ENCODE results near the gene EML4.

Gene EML4

GRCh38 chr2:42219160-42219559 lies 50.0 kb downstream of the EML4 start:
- CTCF ChIA-PET: interaction anchor here (1.1 kb wide), 1 partner anchor 124 kb away, joined by 3 read pairs; no protein-coding TSS in a partner anchor
- DNase-seq (ENCODE audit: extremely low spot score): no peak
- POLR2A ChIA-PET: no interaction called here
- TF ChIP-seq, protein P1, sequence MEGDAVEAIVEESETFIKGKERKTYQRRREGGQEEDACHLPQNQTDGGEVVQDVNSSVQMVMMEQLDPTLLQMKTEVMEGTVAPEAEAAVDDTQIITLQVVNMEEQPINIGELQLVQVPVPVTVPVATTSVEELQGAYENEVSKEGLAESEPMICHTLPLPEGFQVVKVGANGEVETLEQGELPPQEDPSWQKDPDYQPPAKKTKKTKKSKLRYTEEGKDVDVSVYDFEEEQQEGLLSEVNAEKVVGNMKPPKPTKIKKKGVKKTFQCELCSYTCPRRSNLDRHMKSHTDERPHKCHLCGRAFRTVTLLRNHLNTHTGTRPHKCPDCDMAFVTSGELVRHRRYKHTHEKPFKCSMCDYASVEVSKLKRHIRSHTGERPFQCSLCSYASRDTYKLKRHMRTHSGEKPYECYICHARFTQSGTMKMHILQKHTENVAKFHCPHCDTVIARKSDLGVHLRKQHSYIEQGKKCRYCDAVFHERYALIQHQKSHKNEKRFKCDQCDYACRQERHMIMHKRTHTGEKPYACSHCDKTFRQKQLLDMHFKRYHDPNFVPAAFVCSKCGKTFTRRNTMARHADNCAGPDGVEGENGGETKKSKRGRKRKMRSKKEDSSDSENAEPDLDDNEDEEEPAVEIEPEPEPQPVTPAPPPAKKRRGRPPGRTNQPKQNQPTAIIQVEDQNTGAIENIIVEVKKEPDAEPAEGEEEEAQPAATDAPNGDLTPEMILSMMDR (IDR thresholded peaks at IDR 0.05; ENCODE audit: control extremely low read depth, extremely low read depth, low read depth, missing control alignments): no peak

GRCh38 chr2:42220566-42220965 lies 51.4 kb downstream of the EML4 start:
- DNase-seq (ENCODE audit: extremely low spot score): no peak
- TF ChIP-seq, protein P1 (IDR thresholded peaks at IDR 0.05; ENCODE audit: control extremely low read depth, extremely low read depth, low read depth, missing control alignments): no peak
- ChIA-PET POLR2A (no interaction called here), CTCF (interaction anchor here (0.8 to 1.8 kb wide), 10 partner anchors 9 to 351 kb away, joined by 3 to 11 read pairs (median 4); no protein-coding TSS in a partner anchor)

DNA sequence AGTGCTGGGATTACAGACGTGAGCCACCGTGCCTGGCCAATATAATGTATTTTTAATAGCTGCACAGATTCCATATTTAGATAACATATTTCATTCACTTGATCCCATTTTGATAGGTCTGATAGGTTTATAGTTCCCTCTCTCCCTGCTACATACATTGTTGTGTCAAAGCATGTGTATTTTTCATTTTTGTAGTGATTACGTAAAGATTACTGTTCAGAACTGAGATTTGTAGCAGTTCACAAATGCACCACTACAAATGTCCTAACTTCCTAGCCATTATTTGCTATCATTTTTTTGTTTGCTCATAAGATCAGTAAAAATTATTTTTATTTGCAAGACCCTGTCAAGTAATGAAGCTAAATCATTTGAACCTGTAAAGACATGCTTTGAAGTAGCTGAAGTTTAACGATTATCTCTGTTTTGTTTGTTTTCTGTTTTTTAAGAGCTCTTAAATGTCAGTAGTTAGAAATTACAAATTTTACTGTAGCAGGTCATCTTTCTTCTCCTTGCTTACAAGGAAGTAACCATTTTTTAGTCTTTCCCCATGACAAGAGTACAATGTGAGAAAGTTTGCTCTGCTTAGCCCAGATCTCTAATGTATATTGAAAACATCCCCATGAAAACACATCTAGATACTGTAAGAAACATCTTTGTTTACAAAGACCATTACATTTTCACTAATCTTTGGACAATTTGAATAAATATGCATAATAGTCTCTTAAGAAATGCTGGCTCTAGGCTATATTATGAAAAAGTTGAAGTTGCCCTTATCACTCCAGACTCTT lies 54.1 kb downstream of the EML4 start:
- DNase-seq (ENCODE audit: extremely low spot score): no peak
- TF ChIP-seq, protein P1 (IDR thresholded peaks at IDR 0.05; ENCODE audit: control extremely low read depth, extremely low read depth, low read depth, missing control alignments): no peak
- CTCF ChIA-PET: interaction anchor here (1.6 kb wide), 1 partner anchor 9 kb away, joined by 10 read pairs; no protein-coding TSS in a partner anchor
- POLR2A ChIA-PET: no interaction called here

DNA sequence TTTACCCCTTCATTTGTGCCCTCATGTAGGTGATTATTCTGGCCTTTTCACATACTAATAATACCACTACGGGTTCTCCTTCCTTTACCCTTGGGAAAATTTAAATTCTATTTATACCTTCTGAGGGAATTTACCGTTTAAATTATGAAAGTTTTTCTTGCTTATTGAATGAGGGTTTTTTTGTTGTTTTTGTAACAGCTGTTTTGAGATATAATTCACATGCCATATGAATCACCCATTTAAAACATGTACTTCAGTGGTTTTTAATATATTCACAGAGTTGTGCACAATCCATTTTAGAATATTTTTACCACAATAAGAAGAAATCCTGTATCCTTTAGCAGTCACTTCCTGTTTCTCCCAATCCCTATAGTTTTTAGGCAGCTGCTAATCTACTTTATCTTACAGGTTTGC lies 54.7 kb downstream of the EML4 start:
- TF ChIP-seq, protein P1 (IDR thresholded peaks at IDR 0.05; ENCODE audit: control extremely low read depth, extremely low read depth, low read depth, missing control alignments): no peak
- CTCF ChIA-PET: interaction anchor here (1.6 kb wide), 1 partner anchor 10 kb away, joined by 10 read pairs; no protein-coding TSS in a partner anchor
- DNase-seq (ENCODE audit: extremely low spot score): no peak
- POLR2A ChIA-PET: no interaction called here

DNA sequence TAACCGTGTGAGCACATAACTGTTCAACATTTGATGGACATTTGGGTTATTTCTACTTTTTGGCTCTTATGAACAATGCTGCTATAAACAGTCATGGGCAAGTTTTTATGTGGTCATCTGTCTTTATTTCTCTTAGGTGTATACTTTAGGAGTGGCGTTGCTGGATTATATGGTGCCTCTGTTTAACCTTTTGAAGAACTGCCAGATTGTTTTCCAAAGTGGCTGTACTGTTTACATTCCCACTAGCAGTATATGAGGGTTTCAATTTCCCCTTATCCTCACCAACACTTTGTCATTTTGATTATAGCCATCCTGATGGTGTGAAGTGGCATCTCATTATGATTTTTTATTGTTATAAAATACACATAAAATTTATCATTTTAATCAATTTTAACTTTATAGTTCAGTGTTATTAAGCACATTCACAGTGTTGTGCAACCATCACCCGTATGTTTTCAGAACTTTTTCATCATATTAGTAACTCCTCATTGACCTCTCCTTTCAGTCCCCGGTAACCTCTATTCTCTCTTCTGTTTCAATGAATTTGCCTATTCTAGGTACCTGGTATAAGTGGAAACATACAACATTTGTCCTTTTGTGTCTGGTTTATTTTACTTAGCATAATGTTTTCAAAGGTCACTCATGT lies 55.4 kb downstream of the EML4 start:
- CTCF ChIA-PET: no interaction called here
- TF ChIP-seq, protein P1 (IDR thresholded peaks at IDR 0.05; ENCODE audit: control extremely low read depth, extremely low read depth, low read depth, missing control alignments): no peak
- POLR2A ChIA-PET: no interaction called here
- DNase-seq (ENCODE audit: extremely low spot score): no peak

DNA sequence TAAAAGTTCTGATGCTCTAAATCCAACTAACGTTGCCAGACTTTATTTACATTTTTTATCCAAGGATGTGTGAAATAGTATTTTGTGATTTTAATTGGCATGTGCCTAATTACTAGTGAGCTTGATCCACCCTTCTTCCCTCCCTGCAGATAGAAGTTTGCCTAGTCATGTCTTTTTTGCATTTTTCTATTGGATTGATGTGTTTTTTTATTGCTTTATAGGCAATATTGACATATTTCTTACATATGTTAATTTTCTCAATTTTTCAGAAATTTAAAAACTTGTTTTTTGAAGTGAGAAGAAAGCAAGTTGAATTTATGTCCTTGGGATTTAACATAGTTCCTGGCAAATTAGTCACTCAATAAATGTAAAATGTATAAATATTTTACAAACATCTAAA lies 56.4 kb downstream of the EML4 start:
- ChIA-PET CTCF (no interaction called here), POLR2A (no interaction called here)
- TF ChIP-seq, protein P1 (IDR thresholded peaks at IDR 0.05; ENCODE audit: control extremely low read depth, extremely low read depth, low read depth, missing control alignments): no peak
- no peak for DNase-seq (ENCODE audit: extremely low spot score)

Measured in GM10248 (cell line).